Memory B cell (primary cell): Measurements from ENCODE around the gene ZG16.
"Not testable (repeated sequence)": the region's sequence is repeated elsewhere in the genome, so short reads cannot be mapped to it uniquely, and the experiment has no call there.

Source experiments
- ATAC-seq: fragments of 150-1000 bp; cut with Tn5 transposase; 2 replicates; pipeline ENCODE4 v1.10.0; 2021; ENCODE audit warnings: low read depth, mild to moderate bottlenecking, moderate library complexity
- DNase-seq, 2 donors: peaks; one replicate each; pipeline ENCODE4 v3.0.0; 2022; ENCODE audit warnings: low spot score in 2 of 2
- H3K27ac Mint-ChIP-seq: one replicate; pipeline ENCODE4 v1.8.0; 2022; ENCODE audit warnings: mild to moderate bottlenecking, moderate library complexity, mixed read lengths
- H3K27me3 Mint-ChIP-seq: one replicate; pipeline ENCODE4 v1.8.0; 2022; ENCODE audit warnings: mixed read lengths
- H3K36me3 Mint-ChIP-seq: one replicate; pipeline ENCODE4 v1.8.0; 2022; ENCODE audit warnings: mild to moderate bottlenecking, mixed read lengths
- H3K4me1 Mint-ChIP-seq: one replicate; pipeline ENCODE4 v1.8.0; 2022; ENCODE audit warnings: mixed read lengths
- H3K4me3 Mint-ChIP-seq: one replicate; pipeline ENCODE4 v1.8.0; 2022; ENCODE audit warnings: mild to moderate bottlenecking, moderate library complexity, mixed read lengths
- H3K9me3 Mint-ChIP-seq: one replicate; pipeline ENCODE4 v1.8.0; 2022; ENCODE audit warnings: mixed read lengths

ZG16 gene

GRCh38 chr16:29761882-29762281, 16.2 kb upstream of the ZG16 start:
- H3K27me3 Mint-ChIP-seq: no peaks in the 10 kb centered on the region
- no peak overlapping the region for H3K27ac Mint-ChIP-seq
- no peak overlapping the region for H3K4me3 Mint-ChIP-seq
- no peak for ATAC-seq
- peaks cover 2% of the 10 kb centered on the region for H3K36me3 Mint-ChIP-seq
- H3K4me1 Mint-ChIP-seq: peaks cover 13% of the 10 kb centered on the region
- DNase-seq: no peak
- H3K9me3 Mint-ChIP-seq: no peaks in the 10 kb centered on the region

GRCh38 chr16:29763326-29763725, 14.7 kb upstream of the ZG16 start:
- H3K27me3 Mint-ChIP-seq: no peaks in the 10 kb centered on the region
- H3K4me3 Mint-ChIP-seq: no peak overlapping the region
- peaks cover 13% of the 10 kb centered on the region for H3K4me1 Mint-ChIP-seq
- peaks cover 2% of the 10 kb centered on the region for H3K36me3 Mint-ChIP-seq
- DNase-seq (no peak), ATAC-seq (no peak)
- H3K9me3 Mint-ChIP-seq: no peaks in the 10 kb centered on the region
- H3K27ac Mint-ChIP-seq: no peak overlapping the region

- Mint-ChIP-seq H3K9me3 (no peaks in the 10 kb centered on the region), H3K27ac (no peak overlapping the region), H3K27me3 (no peaks in the 10 kb centered on the region), H3K4me1 (peaks cover 11% of the 10 kb centered on the region), H3K36me3 (no peaks in the 10 kb centered on the region), H3K4me3 (no peak overlapping the region)
- no peak for DNase-seq
- ATAC-seq: no peak
Measured at GRCh38 chr16:29765167-29766032, 12.7 kb upstream of the ZG16 start.

GRCh38 chr16:29766571-29766970, 11.5 kb upstream of the ZG16 start:
- DNase-seq (no peak), ATAC-seq (no peak)
- Mint-ChIP-seq H3K27me3 (no peaks in the 10 kb centered on the region), H3K27ac (no peak overlapping the region), H3K9me3 (no peaks in the 10 kb centered on the region), H3K36me3 (no peaks in the 10 kb centered on the region), H3K4me1 (peaks cover 5% of the 10 kb centered on the region), H3K4me3 (no peak overlapping the region)

- no peak for DNase-seq
- no peak overlapping the region for H3K27ac Mint-ChIP-seq
- no peaks in the 10 kb centered on the region for H3K27me3 Mint-ChIP-seq
- no peaks in the 10 kb centered on the region for H3K36me3 Mint-ChIP-seq
- no peak for ATAC-seq
- no peak overlapping the region for H3K4me3 Mint-ChIP-seq
- H3K4me1 Mint-ChIP-seq: peaks cover 5% of the 10 kb centered on the region
- no peaks in the 10 kb centered on the region for H3K9me3 Mint-ChIP-seq
Measured at GRCh38 chr16:29767062-29767461, 11.0 kb upstream of the ZG16 start.

- Mint-ChIP-seq H3K4me3 (no peak overlapping the region), H3K36me3 (no peaks in the 10 kb centered on the region), H3K27me3 (peaks cover 3% of the 10 kb centered on the region), H3K4me1 (peaks cover 8% of the 10 kb centered on the region), H3K27ac (no peak overlapping the region), H3K9me3 (no peaks in the 10 kb centered on the region)
- no peak for DNase-seq
- no peak for ATAC-seq
Measured at GRCh38 chr16:29769507-29769906, 8.5 kb upstream of the ZG16 start.

- no peak for DNase-seq
- Mint-ChIP-seq H3K27ac (no peak overlapping the region), H3K36me3 (no peaks in the 10 kb centered on the region)
Measured at GRCh38 chr16:29770250-29770929, 7.7 kb upstream of the ZG16 start.

GRCh38 chr16:29772330-29772729, 5.7 kb upstream of the ZG16 start:
- ATAC-seq, H3K4me3 Mint-ChIP-seq, H3K27ac Mint-ChIP-seq, DNase-seq, H3K27me3 Mint-ChIP-seq, H3K36me3 Mint-ChIP-seq, H3K9me3 Mint-ChIP-seq, H3K4me1 Mint-ChIP-seq: not testable (repeated sequence)

More at GRCh38 chr16:29770250-29770929, 7.7 kb upstream of the ZG16 start:
- Mint-ChIP-seq H3K4me3 (no peak overlapping the region), H3K9me3 (no peaks in the 10 kb centered on the region), H3K4me1 (peaks cover 6% of the 10 kb centered on the region), H3K27me3 (peaks cover 3% of the 10 kb centered on the region)
- no peak for ATAC-seq

- Mint-ChIP-seq H3K4me1 (peaks cover 4% of the 10 kb centered on the region), H3K27ac (no peak overlapping the region), H3K9me3 (no peaks in the 10 kb centered on the region), H3K27me3 (peaks cover 3% of the 10 kb centered on the region), H3K36me3 (no peaks in the 10 kb centered on the region), H3K4me3 (no peak overlapping the region)
- no peak for DNase-seq
- ATAC-seq: no peak
Measured at GRCh38 chr16:29774730-29775129, 3.3 kb upstream of the ZG16 start.

GRCh38 chr16:29775742-29776408, 2.2 kb upstream of the ZG16 start:
- no peak for ATAC-seq
- H3K27me3 Mint-ChIP-seq: peaks cover 3% of the 10 kb centered on the region
- peaks cover 4% of the 10 kb centered on the region for H3K4me1 Mint-ChIP-seq
- H3K36me3 Mint-ChIP-seq: no peaks in the 10 kb centered on the region
- no peak for DNase-seq
- no peak overlapping the region for H3K4me3 Mint-ChIP-seq
- H3K9me3 Mint-ChIP-seq: no peaks in the 10 kb centered on the region
- no peak overlapping the region for H3K27ac Mint-ChIP-seq

GRCh38 chr16:29779474-29779873, 1.4 kb downstream of the ZG16 start:
- no peak for DNase-seq

GRCh38 chr16:29783094-29783953, 5.3 kb downstream of the ZG16 start:
- not testable (repeated sequence) for H3K27me3 Mint-ChIP-seq, ATAC-seq, H3K36me3 Mint-ChIP-seq, H3K4me3 Mint-ChIP-seq, DNase-seq, H3K27ac Mint-ChIP-seq, H3K9me3 Mint-ChIP-seq, H3K4me1 Mint-ChIP-seq

More at GRCh38 chr16:29779474-29779873, 1.4 kb downstream of the ZG16 start:
- no peaks in the 10 kb centered on the region for H3K4me1 Mint-ChIP-seq
- no peaks in the 10 kb centered on the region for H3K9me3 Mint-ChIP-seq
- H3K27ac Mint-ChIP-seq: no peak overlapping the region
- H3K27me3 Mint-ChIP-seq: no peaks in the 10 kb centered on the region
- no peak for ATAC-seq
- no peaks in the 10 kb centered on the region for H3K36me3 Mint-ChIP-seq
- H3K4me3 Mint-ChIP-seq: no peak overlapping the region

GRCh38 chr16:29784157-29784556, 6.1 kb downstream of the ZG16 start:
- Mint-ChIP-seq H3K4me1 (peaks cover 9% of the 10 kb centered on the region), H3K27ac (no peak overlapping the region), H3K9me3 (no peaks in the 10 kb centered on the region), H3K36me3 (no peaks in the 10 kb centered on the region), H3K4me3 (no peak overlapping the region), H3K27me3 (no peaks in the 10 kb centered on the region)
- ATAC-seq (no peak), DNase-seq (no peak)
